Measurements from ENCODE around the gene HES5. TPM values are rescaled to one million over a fixed set of nuclear protein-coding genes. Genes with fewer than 3 reads are reported as not detected.
A peak's percentile ranks its signal among the peaks of the same experiment; 100 is the strongest.

HES5 gene
- total RNA-seq, 6 donors from 2014 or later, result 0.31 to 1.6 (median 0.92) TPM; not detected in 2

GRCh38 chr1:2523191-2523890, 6.7 kb downstream of the HES5 start:
- ATAC-seq (ENCODE audit: low FRiP score in 2 of 2) (no peak), DNase-seq (peak in 1 of 2 donors; percentile 76)
- peak overlapping the region in 1 of 4 donors; percentile 80 for H3K4me3 ChIP-seq
- H3K4me1 ChIP-seq, result peaks cover 35 to 46% (median 43%) of the 10 kb centered on the region in 4 donors
- peaks cover 0 to 2% (median under 1%) of the 10 kb centered on the region in 4 donors for H3K27me3 ChIP-seq
- peaks cover 28 to 34% (median 34%) of the 10 kb centered on the region in 4 donors for H3K36me3 ChIP-seq
- TF ChIP-seq POLR2AphosphoS5 (IDR thresholded peaks at IDR 0.05) (no peak), EP300 (IDR thresholded peaks at IDR 0.05) (no peak), POLR2A (IDR thresholded peaks at IDR 0.05) (no peak), CTCF (IDR thresholded peaks at IDR 0.05) (no peak)
- 58 to 65% methylated on average over 15 to 32 of the region's 32 CpGs for WGBS, 2 donors
- peak overlapping the region in 3 of 4 donors; percentile 46 to 54 (median 51) for H3K27ac ChIP-seq
- no peaks in the 10 kb centered on the region for H3K9me3 ChIP-seq

- Histone ChIP-seq H3K36me3 (peaks cover 38 to 46% (median 45%) of the 10 kb centered on the region in 4 donors), H3K4me1 (peaks cover 33 to 38% (median 36%) of the 10 kb centered on the region in 4 donors), H3K4me3 (no peak overlapping the region), H3K27ac (no peak overlapping the region), H3K27me3 (no peaks in the 10 kb centered on the region), H3K9me3 (no peaks in the 10 kb centered on the region)
- TF ChIP-seq POLR2AphosphoS5 (IDR thresholded peaks at IDR 0.05), result no peak
- TF ChIP-seq EP300 (IDR thresholded peaks at IDR 0.05), result no peak
- TF ChIP-seq POLR2A (IDR thresholded peaks at IDR 0.05), result no peak
- TF ChIP-seq CTCF (IDR thresholded peaks at IDR 0.05), result no peak
- DNase-seq (peak in 1 of 2 donors; percentile 25), ATAC-seq (ENCODE audit: low FRiP score in 2 of 2) (no peak)
- 91 to 96% methylated on average over 7 of the region's 7 CpGs for WGBS, 2 donors
Measured at GRCh38 chr1:2522230-2522629, 7.8 kb downstream of the HES5 start.

GRCh38 chr1:2520806-2521205, 9.3 kb downstream of the HES5 start:
- Histone ChIP-seq H3K27me3 (no peaks in the 10 kb centered on the region), H3K4me3 (no peak overlapping the region), H3K4me1 (peaks cover 26 to 30% (median 29%) of the 10 kb centered on the region in 4 donors), H3K36me3 (peaks cover 42 to 60% (median 58%) of the 10 kb centered on the region in 4 donors), H3K27ac (no peak overlapping the region), H3K9me3 (no peaks in the 10 kb centered on the region)
- WGBS, 2 donors, result 93 to 98% methylated on average over 11 to 21 of the region's 21 CpGs
- ATAC-seq (ENCODE audit: low FRiP score in 2 of 2), result no peak
- peak in 1 of 2 donors; percentile 59 for DNase-seq
- TF ChIP-seq CTCF (IDR thresholded peaks at IDR 0.05) (no peak), EP300 (IDR thresholded peaks at IDR 0.05) (no peak), POLR2A (IDR thresholded peaks at IDR 0.05) (no peak), POLR2AphosphoS5 (IDR thresholded peaks at IDR 0.05) (no peak)

- Histone ChIP-seq H3K4me1 (peaks cover 22 to 26% (median 23%) of the 10 kb centered on the region in 4 donors), H3K27me3 (no peaks in the 10 kb centered on the region), H3K9me3 (no peaks in the 10 kb centered on the region), H3K36me3 (peaks cover 42 to 66% (median 64%) of the 10 kb centered on the region in 4 donors), H3K4me3 (no peak overlapping the region), H3K27ac (no peak overlapping the region)
- 94 to 100% methylated on average over 1 to 18 of the region's 20 CpGs for WGBS, 2 donors
- TF ChIP-seq POLR2AphosphoS5 (IDR thresholded peaks at IDR 0.05), result no peak
- TF ChIP-seq POLR2A (IDR thresholded peaks at IDR 0.05), result no peak
- TF ChIP-seq EP300 (IDR thresholded peaks at IDR 0.05), result no peak
- TF ChIP-seq CTCF (IDR thresholded peaks at IDR 0.05), result no peak
- ATAC-seq (ENCODE audit: low FRiP score in 2 of 2) (no peak), DNase-seq (peak in 1 of 2 donors; percentile 68)
Measured at GRCh38 chr1:2520206-2520605, 9.9 kb downstream of the HES5 start.

Measured in upper lobe of left lung (tissue), 6 donors.